Glutamatergic neuron (in vitro differentiated cells): Measurements from ENCODE around the gene MFRP. TPM values are rescaled to one million over a fixed set of nuclear protein-coding genes. Genes with fewer than 3 reads are reported as not detected.

Experiments used
- DNase-seq: peaks from one replicate; pipeline ENCODE4 v3.0.0; 2022
- H3K27ac Mint-ChIP-seq: one replicate; pipeline ENCODE4 v1.8.0; 2020; ENCODE audit warnings: mild to moderate bottlenecking, mixed read lengths, inconsistent platforms; ENCODE audit not compliant: unreplicated experiment
- H3K27me3 Mint-ChIP-seq: one replicate; pipeline ENCODE4 v1.8.0; 2020; ENCODE audit warnings: mild to moderate bottlenecking, moderate library complexity, mixed read lengths, inconsistent platforms; ENCODE audit not compliant: unreplicated experiment
- H3K36me3 Mint-ChIP-seq: one replicate; pipeline ENCODE4 v1.8.0; 2020; ENCODE audit warnings: mild to moderate bottlenecking, mixed read lengths, inconsistent platforms; ENCODE audit not compliant: unreplicated experiment
- H3K4me1 Mint-ChIP-seq: one replicate; pipeline ENCODE4 v1.8.0; 2020; ENCODE audit warnings: mild to moderate bottlenecking, low read depth, mixed read lengths, inconsistent platforms; ENCODE audit not compliant: unreplicated experiment
- H3K4me3 Mint-ChIP-seq: one replicate; pipeline ENCODE4 v1.8.0; 2020; ENCODE audit warnings: mild to moderate bottlenecking, mixed read lengths, inconsistent platforms; ENCODE audit not compliant: unreplicated experiment
- H3K9me3 Mint-ChIP-seq: one replicate; pipeline ENCODE4 v1.8.0; 2020; ENCODE audit warnings: mild to moderate bottlenecking, moderate library complexity, mixed read lengths, inconsistent platforms; ENCODE audit not compliant: unreplicated experiment
- CTCF ChIP-seq: fragments of 200-600 bp; sonication (generic); IDR thresholded peaks from one replicate; pipeline ENCODE4 v1.5.0; 2021; ENCODE audit not compliant: partially characterized antibody, unreplicated experiment
- total RNA-seq: library from RNA; stranded (reverse); fragmentation: NEBNext Ultra II Directional; extraction: Animal tissue kit (Norgen Biotek cat#: 25700); gene quantifications from one replicate; pipeline ENCODE4 v1.2.1, GENCODE V29; 2021; ENCODE audit not compliant: unreplicated experiment

MFRP gene
- total RNA-seq, 1 donor from 2014 or later: not detected

- Mint-ChIP-seq H3K27me3 (peaks cover 19% of the 10 kb centered on the region), H3K9me3 (peaks cover 5% of the 10 kb centered on the region), H3K4me1 (peaks cover 3% of the 10 kb centered on the region), H3K27ac (no peak overlapping the region), H3K4me3 (no peak overlapping the region), H3K36me3 (no peaks in the 10 kb centered on the region)
- no peak for DNase-seq
- no peak for TF ChIP-seq CTCF
Observed at GRCh38 chr11:119342362-119343130, 4.0 kb downstream of the MFRP start.

GRCh38 chr11:119342023-119342300 lies 4.5 kb downstream of the MFRP start:
- Mint-ChIP-seq H3K36me3 (no peaks in the 10 kb centered on the region), H3K27me3 (peaks cover 17% of the 10 kb centered on the region), H3K4me1 (peaks cover 5% of the 10 kb centered on the region), H3K9me3 (peaks cover 5% of the 10 kb centered on the region), H3K27ac (no peak overlapping the region), H3K4me3 (no peak overlapping the region)
- TF ChIP-seq CTCF: no peak
- DNase-seq: no peak

- TF ChIP-seq CTCF: no peak
- H3K27ac Mint-ChIP-seq: no peak overlapping the region
- peaks cover 5% of the 10 kb centered on the region for H3K9me3 Mint-ChIP-seq
- no peak overlapping the region for H3K4me3 Mint-ChIP-seq
- peaks cover 5% of the 10 kb centered on the region for H3K4me1 Mint-ChIP-seq
- no peaks in the 10 kb centered on the region for H3K36me3 Mint-ChIP-seq
- H3K27me3 Mint-ChIP-seq: peaks cover 17% of the 10 kb centered on the region
- DNase-seq: no peak
Observed at GRCh38 chr11:119341222-119342022, 5.1 kb downstream of the MFRP start.

- H3K27ac Mint-ChIP-seq: no peak within 1 kb of the TSS
- H3K9me3 Mint-ChIP-seq: peaks cover 5% of the 10 kb centered on the region
- H3K27me3 Mint-ChIP-seq: peaks cover 17% of the 10 kb centered on the region
- H3K4me1 Mint-ChIP-seq: peaks cover 5% of the 10 kb centered on the region
- peak within 1 kb of the TSS; percentile 20 for H3K4me3 Mint-ChIP-seq
- no peak for TF ChIP-seq CTCF
- no peaks in the 10 kb centered on the region for H3K36me3 Mint-ChIP-seq
- no peak for DNase-seq
Observed at GRCh38 chr11:119340335-119341221, 5.9 kb downstream of the MFRP start, which contains the start of gene C1QTNF5. Gene C1QTNF5 (minus strand): TSS chr11:119340883. CDS start chr11:119340397, 486 bp downstream.
